Cerebellar nuclear complex (tissue), 1 donor: ENCODE measurements around the gene RAPSN.

Source experiments
- DNase-seq, 2 experiments: peaks; one replicate each; lab custom pipeline; 2025; lab: John Stamatoyannopoulos, UW

The RAPSN gene

GRCh38 chr11:47448566-47449427 lies at the start of gene RAPSN:
RAPSN (minus strand) TSS chr11:47449136; CDS start chr11:47448964, 172 bp downstream.
- no peak for DNase-seq

GRCh38 chr11:47498149-47498548 lies 49.2 kb upstream of the RAPSN start:
- DNase-seq: no peak

GRCh38 chr11:47496808-47497207 lies 47.9 kb upstream of the RAPSN start:
- no peak for DNase-seq

- DNase-seq: no peak
These were observed 46.9 kb upstream of the RAPSN start for GRCh38 chr11:47495856-47496217.

GRCh38 chr11:47495011-47495855 lies 46.3 kb upstream of the RAPSN start:
- no peak for DNase-seq

GRCh38 chr11:47489395-47489755 lies 40.4 kb upstream of the RAPSN start:
- DNase-seq: no peak

GRCh38 chr11:47488674-47489394 lies 39.9 kb upstream of the RAPSN start:
- DNase-seq: no peak

GRCh38 chr11:47488111-47488510 lies 39.2 kb upstream of the RAPSN start:
- DNase-seq: no peak

GRCh38 chr11:47487421-47487820 lies 38.5 kb upstream of the RAPSN start:
- DNase-seq: no peak

- no peak for DNase-seq
These were observed 36.2 kb upstream of the RAPSN start for GRCh38 chr11:47485107-47485506.

GRCh38 chr11:47483457-47483856 lies 34.5 kb upstream of the RAPSN start:
- no peak for DNase-seq

GRCh38 chr11:47480762-47481161 lies 31.8 kb upstream of the RAPSN start:
- DNase-seq: no peak

GRCh38 chr11:47478651-47479329 lies 29.9 kb upstream of the RAPSN start:
- no peak for DNase-seq

- DNase-seq: no peak
These were observed 28.8 kb upstream of the RAPSN start for GRCh38 chr11:47477753-47478152.

- no peak for DNase-seq
These were observed 28.4 kb upstream of the RAPSN start for GRCh38 chr11:47477323-47477722.

GRCh38 chr11:47470671-47471070 lies 21.7 kb upstream of the RAPSN start:
- no peak for DNase-seq

GRCh38 chr11:47469361-47470179 lies 20.6 kb upstream of the RAPSN start:
- peak; percentile 49 to 68 for DNase-seq

GRCh38 chr11:47468598-47469214 lies 19.8 kb upstream of the RAPSN start:
- no peak for DNase-seq

- DNase-seq: peak in 1 of 2 experiments; percentile 10
These were observed 18.4 kb upstream of the RAPSN start for GRCh38 chr11:47467357-47467756.

- DNase-seq: no peak
These were observed 17.8 kb upstream of the RAPSN start for GRCh38 chr11:47466701-47467250.
